Keratinocyte (primary cell): ENCODE results near the gene ARSB. TPM values are rescaled to one million over a fixed set of nuclear protein-coding genes. Genes with fewer than 3 reads are reported as not detected.

Experiments used
- DNase-seq: peaks from one replicate; pipeline ENCODE4 v3.0.0-alpha.2; 2011; ENCODE audit warnings: low read depth, missing footprints, low spot score
- FAIRE-seq: peaks from 2 replicates; lab custom pipeline; 2011; peaks lifted over from hg19 to GRCh38; lab: Jason Lieb, UNC
- H2AFZ ChIP-seq: 2 replicates; pipeline ENCODE4 v1.6.0; 2012; ENCODE audit warnings: low read length, control low read depth, inconsistent platforms; ENCODE audit not compliant: control insufficient read depth
- H3K27ac ChIP-seq: 2 replicates; pipeline ENCODE4 v1.5.1; 2011; ENCODE audit warnings: low read length; ENCODE audit not compliant: control insufficient read depth, insufficient read depth
- H3K27me3 ChIP-seq: 3 replicates; pipeline ENCODE4 v1.6.0; 2011; ENCODE audit warnings: low read length; ENCODE audit not compliant: control insufficient read depth, insufficient read depth; ENCODE audit errors: extremely low read depth
- H3K36me3 ChIP-seq, 2 experiments: 2 replicates in 1 of 2; 3 replicates in 1 of 2; pipeline ENCODE4 v1.5.1; 2011; ENCODE audit warnings: low read length in 2 of 2, mild to moderate bottlenecking in 1 of 2; ENCODE audit not compliant: control insufficient read depth in 2 of 2, insufficient read depth in 2 of 2; ENCODE audit errors: extremely low read depth in 1 of 2
- H3K4me1 ChIP-seq: 3 replicates; pipeline ENCODE4 v1.5.1; 2011; ENCODE audit warnings: low read length; ENCODE audit not compliant: control insufficient read depth, insufficient read depth; ENCODE audit errors: extremely low read depth
- H3K4me2 ChIP-seq: 3 replicates; pipeline ENCODE4 v1.6.0; 2011; ENCODE audit warnings: low read depth, low read length; ENCODE audit not compliant: control insufficient read depth, insufficient read depth; ENCODE audit errors: extremely low read depth
- H3K4me3 ChIP-seq, 3 experiments: fragments of 200-600 bp in 1 of 3; sonication (generic) in 1 of 3; 2 replicates in 2 of 3; 3 replicates in 1 of 3; pipeline ENCODE4 v1.5.1; 2011 to 2016; ENCODE audit warnings: low read length in 3 of 3, mild to moderate bottlenecking in 3 of 3, control low read depth in 2 of 3, inconsistent platforms in 1 of 3, low read depth in 1 of 3, mixed read lengths in 1 of 3, mixed run types in 1 of 3, moderate library complexity in 1 of 3; ENCODE audit not compliant: control insufficient read depth in 2 of 3, insufficient read depth in 2 of 3; ENCODE audit errors: extremely low read depth in 1 of 3
- H3K79me2 ChIP-seq: 2 replicates; pipeline ENCODE4 v1.6.0; 2012; ENCODE audit warnings: low read length; ENCODE audit not compliant: control insufficient read depth, insufficient read depth
- H3K9ac ChIP-seq: 3 replicates; pipeline ENCODE4 v1.6.0; 2011; ENCODE audit warnings: low read length; ENCODE audit not compliant: control insufficient read depth, insufficient read depth; ENCODE audit errors: extremely low read depth
- H3K9me1 ChIP-seq: 3 replicates; pipeline ENCODE4 v1.6.0; 2011; ENCODE audit warnings: low read length; ENCODE audit not compliant: control insufficient read depth, insufficient read depth; ENCODE audit errors: extremely low read depth
- H3K9me3 ChIP-seq: 2 replicates; pipeline ENCODE4 v1.5.1; 2012; ENCODE audit warnings: low read depth, low read length; ENCODE audit not compliant: control insufficient read depth
- H4K20me1 ChIP-seq: 3 replicates; pipeline ENCODE4 v1.6.0; 2011; ENCODE audit warnings: low read length; ENCODE audit not compliant: control insufficient read depth, insufficient read depth; ENCODE audit errors: extremely low read depth
- CTCF ChIP-seq, 3 experiments: IDR thresholded peaks in 1 of 3; conservative IDR thresholded peaks in 1 of 3; optimal IDR thresholded peaks in 1 of 3; 2 replicates in 2 of 3; 3 replicates in 1 of 3; pipeline versions ENCODE3 to v1.5.1; 2011; ENCODE audit warnings: low read length in 3 of 3, mild to moderate bottlenecking in 3 of 3, moderate library complexity in 2 of 3, control low read depth in 1 of 3, inconsistent platforms in 1 of 3; ENCODE audit not compliant: insufficient read depth in 2 of 3; ENCODE audit errors: extremely low read depth in 1 of 3
- EZH2 ChIP-seq: IDR thresholded peaks from one replicate; pipeline ENCODE4 v1.6.1; 2012; ENCODE audit warnings: inconsistent platforms, mild to moderate bottlenecking, low read length, moderate library complexity
- dilution Hi-C: fragments of 300-500 bp; cut with MboI; formaldehyde crosslinking; loops from one replicate; pipeline ENCODE4 v1.7.0; 2020; ENCODE audit warnings: low sequenced_read_pairs; ENCODE audit not compliant: extremely low pct_ligation_motif_present
- polyA plus RNA-seq, 5 experiments: library from polyadenylated mRNA; depleted of rRNA in 3 of 5; stranded (reverse) in 3 of 5; stranded (forward) in 1 of 5; unstranded in 1 of 5; fragments of >200 nt; gene quantifications; 1 replicate in 1 of 5; 2 replicates in 3 of 5; 3 replicates in 1 of 5; pipeline versions ENCODE4 v1.2.1 to v1.2.3, GENCODE V29; 2011 to 2012; ENCODE audit warnings: missing spikeins in 2 of 5, low read depth in 1 of 5, low replicate concordance in 1 of 5

ARSB gene
- polyA plus RNA-seq, 1 donor (not counting 4 experiments of a cell fraction or from before 2014, with no cell fraction given) = 4.5 TPM

- no peak overlapping the region for H2AFZ ChIP-seq
- dilution Hi-C loops = no loop called here
Measured at GRCh38 chr5:78793907-78794662, 191.0 kb downstream of the ARSB start.

DNA sequence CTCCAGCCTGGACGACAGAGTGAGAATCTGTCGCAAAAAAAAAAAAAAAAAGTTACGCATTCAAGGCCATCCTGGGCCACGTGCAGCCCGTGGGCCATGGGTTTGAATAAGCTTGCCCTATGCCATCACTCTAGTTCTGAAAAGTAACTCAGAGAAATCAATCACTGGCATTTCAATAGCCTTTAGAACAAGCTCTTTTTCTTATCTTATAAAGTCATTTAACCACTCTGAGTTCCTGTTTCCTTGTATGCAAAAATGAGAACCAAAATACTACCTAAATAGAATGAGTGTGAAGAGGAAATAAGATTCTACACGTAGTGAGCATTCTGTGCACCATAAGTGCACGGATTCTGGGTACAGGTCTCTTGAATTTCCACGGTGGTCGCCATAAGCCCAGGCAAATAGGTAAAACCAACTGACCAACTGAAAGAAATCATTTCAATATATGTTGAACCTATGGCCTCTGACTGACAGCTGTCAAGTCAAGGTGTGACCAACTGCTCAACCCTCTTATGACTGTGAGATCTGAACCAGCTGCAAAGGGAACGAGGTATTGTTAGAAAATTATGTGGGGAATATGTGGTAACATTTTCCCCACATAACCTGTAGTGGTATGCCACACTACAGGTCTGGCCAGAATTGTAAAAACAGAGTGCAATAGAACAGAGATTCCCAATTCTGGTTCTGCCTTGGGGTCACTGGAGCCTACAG is 192.6 kb downstream of the ARSB start:
- no peak overlapping the region for H3K27ac ChIP-seq
- no peak overlapping the region for H3K4me2 ChIP-seq
- FAIRE-seq = no peak
- no peak overlapping the region for H3K4me3 ChIP-seq
- no peak overlapping the region for H3K9ac ChIP-seq
- H3K9me1 ChIP-seq = no peaks in the 10 kb centered on the region
- no peaks in the 10 kb centered on the region for H3K79me2 ChIP-seq
- DNase-seq = no peak
- H2AFZ ChIP-seq = no peak overlapping the region
- dilution Hi-C loops = no loop called here
- no peaks in the 10 kb centered on the region for H3K9me3 ChIP-seq
- no peak for TF ChIP-seq EZH2
- TF ChIP-seq CTCF (optimal IDR thresholded peaks at IDR 0.05 in 1 of 3, IDR thresholded peaks at IDR 0.05 in 1 of 3, conservative IDR thresholded peaks at IDR 0.05 in 1 of 3; ENCODE audit: extremely low read depth in 1 of 3, insufficient read depth in 2 of 3, low read length in 3 of 3) = no peak
- no peaks in the 10 kb centered on the region for H4K20me1 ChIP-seq
- H3K27me3 ChIP-seq = no peaks in the 10 kb centered on the region
- no peaks in the 10 kb centered on the region for H3K4me1 ChIP-seq
- H3K36me3 ChIP-seq = no peaks in the 10 kb centered on the region

More at GRCh38 chr5:78793907-78794662, 191.0 kb downstream of the ARSB start:
- DNase-seq (no peak), FAIRE-seq (no peak)
- no peak overlapping the region for H3K4me2 ChIP-seq
- H3K9ac ChIP-seq = no peak overlapping the region
- H3K79me2 ChIP-seq = no peaks in the 10 kb centered on the region
- no peaks in the 10 kb centered on the region for H3K27me3 ChIP-seq
- no peaks in the 10 kb centered on the region for H4K20me1 ChIP-seq
- no peaks in the 10 kb centered on the region for H3K36me3 ChIP-seq
- H3K4me3 ChIP-seq = no peak overlapping the region
- no peaks in the 10 kb centered on the region for H3K4me1 ChIP-seq
- H3K27ac ChIP-seq = no peak overlapping the region
- H3K9me3 ChIP-seq = no peaks in the 10 kb centered on the region
- H3K9me1 ChIP-seq = no peaks in the 10 kb centered on the region
- TF ChIP-seq CTCF (optimal IDR thresholded peaks at IDR 0.05 in 1 of 3, IDR thresholded peaks at IDR 0.05 in 1 of 3, conservative IDR thresholded peaks at IDR 0.05 in 1 of 3; ENCODE audit: extremely low read depth in 1 of 3, insufficient read depth in 2 of 3, low read length in 3 of 3) (no peak), EZH2 (no peak)
